ENCODE data around the gene RASGEF1C.

GRCh38 chr5:180086816-180087399, 122.1 kb downstream of the RASGEF1C start:
- TF ChIP-seq, protein P1, sequence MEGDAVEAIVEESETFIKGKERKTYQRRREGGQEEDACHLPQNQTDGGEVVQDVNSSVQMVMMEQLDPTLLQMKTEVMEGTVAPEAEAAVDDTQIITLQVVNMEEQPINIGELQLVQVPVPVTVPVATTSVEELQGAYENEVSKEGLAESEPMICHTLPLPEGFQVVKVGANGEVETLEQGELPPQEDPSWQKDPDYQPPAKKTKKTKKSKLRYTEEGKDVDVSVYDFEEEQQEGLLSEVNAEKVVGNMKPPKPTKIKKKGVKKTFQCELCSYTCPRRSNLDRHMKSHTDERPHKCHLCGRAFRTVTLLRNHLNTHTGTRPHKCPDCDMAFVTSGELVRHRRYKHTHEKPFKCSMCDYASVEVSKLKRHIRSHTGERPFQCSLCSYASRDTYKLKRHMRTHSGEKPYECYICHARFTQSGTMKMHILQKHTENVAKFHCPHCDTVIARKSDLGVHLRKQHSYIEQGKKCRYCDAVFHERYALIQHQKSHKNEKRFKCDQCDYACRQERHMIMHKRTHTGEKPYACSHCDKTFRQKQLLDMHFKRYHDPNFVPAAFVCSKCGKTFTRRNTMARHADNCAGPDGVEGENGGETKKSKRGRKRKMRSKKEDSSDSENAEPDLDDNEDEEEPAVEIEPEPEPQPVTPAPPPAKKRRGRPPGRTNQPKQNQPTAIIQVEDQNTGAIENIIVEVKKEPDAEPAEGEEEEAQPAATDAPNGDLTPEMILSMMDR (IDR thresholded peaks at IDR 0.05), result no peak
- no peak for TF ChIP-seq POLR2A (IDR thresholded peaks at IDR 0.05)
- TF ChIP-seq EP300 (IDR thresholded peaks at IDR 0.05), result no peak
